Lower leg skin (tissue), 4 donors: ENCODE results near the gene POLR3GL. TPM values are rescaled to one million over a fixed set of nuclear protein-coding genes. Genes with fewer than 3 reads are reported as not detected.

ENCODE experiments used
- DNase-seq, 2 donors: peaks; one replicate each; pipeline ENCODE4 v3.0.0-alpha.2; 2019; ENCODE audit warnings: low spot score in 2 of 2
- H3K4me3 ChIP-seq: fragments of 200-600 bp; sonication (generic); 2 replicates; pipeline ENCODE4 v1.5.1; 2017; ENCODE audit warnings: mild to moderate bottlenecking, low read depth; ENCODE audit not compliant: poor library complexity, severe bottlenecking
- CTCF ChIP-seq, 3 donors: fragments of 450-650 bp; IDR thresholded peaks; one replicate each; pipeline ENCODE4 v1.5.1; 2016; ENCODE audit warnings: antibody characterized with exemption in 3 of 3, mild to moderate bottlenecking in 3 of 3, moderate library complexity in 2 of 3
- POLR2A ChIP-seq, 2 donors: fragments of 450-650 bp; IDR thresholded peaks; one replicate each; pipeline ENCODE4 v1.6.1; 2016 to 2017; ENCODE audit warnings: antibody characterized with exemption in 2 of 2, mild to moderate bottlenecking in 1 of 2, moderate library complexity in 1 of 2
- WGBS, 2 donors: methylation state at CpG; one replicate each; pipeline ENCODE4 v1.1.5; 2018; 5-methylcytosine and 5-hydroxymethylcytosine counted together
- intact Hi-C: fragments of 100-400 bp; cut with DNase I; formaldehyde crosslinking; loops from one replicate; pipeline ENCODE4 v1.15.0; 2023; ENCODE audit warnings: low total_unique reads
- total RNA-seq, 4 donors: library from RNA; depleted of rRNA; stranded (reverse); fragments of >200 nt; gene quantifications; one replicate each; pipeline ENCODE4 v1.1.0, GENCODE V29; 2016

The POLR3GL gene
- total RNA-seq, 4 donors from 2014 or later, result 10.6 to 15.3 (median 14.2) TPM

- intact Hi-C loops, result no loop called here
- 76 to 85% methylated on average over 12 of the region's 12 CpGs for WGBS, 2 donors
- no peak for DNase-seq
- no peak overlapping the region for H3K4me3 ChIP-seq
- TF ChIP-seq POLR2A (IDR thresholded peaks at IDR 0.05), result no peak
- TF ChIP-seq CTCF (IDR thresholded peaks at IDR 0.05), result no peak
Observed at GRCh38 chr1:145983960-145984830, 19.7 kb downstream of the POLR3GL start.

GRCh38 chr1:145985129-145985501 lies 20.6 kb downstream of the POLR3GL start:
- TF ChIP-seq POLR2A (IDR thresholded peaks at IDR 0.05), result no peak
- no peak for TF ChIP-seq CTCF (IDR thresholded peaks at IDR 0.05)
- no peak for DNase-seq
- WGBS, 2 donors, result 40 to 41% methylated on average over 2 of the region's 2 CpGs
- no peak overlapping the region for H3K4me3 ChIP-seq
- intact Hi-C loops, result no loop called here

- TF ChIP-seq POLR2A (IDR thresholded peaks at IDR 0.05) (no peak), CTCF (IDR thresholded peaks at IDR 0.05) (no peak)
- intact Hi-C loops, result no loop called here
- WGBS, 2 donors, result 27 to 31% methylated on average over 15 of the region's 15 CpGs
- no peak overlapping the region for H3K4me3 ChIP-seq
- DNase-seq, result no peak
Observed at GRCh38 chr1:145985502-145986439, 21.3 kb downstream of the POLR3GL start.

GRCh38 chr1:145986551-145986950 lies 22.1 kb downstream of the POLR3GL start:
- TF ChIP-seq POLR2A (IDR thresholded peaks at IDR 0.05) (no peak), CTCF (IDR thresholded peaks at IDR 0.05) (no peak)
- 88 to 89% methylated on average over 6 of the region's 6 CpGs for WGBS, 2 donors
- intact Hi-C loops, result no loop called here
- DNase-seq, result no peak
- H3K4me3 ChIP-seq, result no peak overlapping the region

GRCh38 chr1:145987926-145988325 lies 23.4 kb downstream of the POLR3GL start:
- H3K4me3 ChIP-seq, result no peak overlapping the region
- intact Hi-C loops, result no loop called here
- 96 to 100% methylated on average over 1 of the region's 1 CpG for WGBS, 2 donors
- no peak for DNase-seq
- TF ChIP-seq POLR2A (IDR thresholded peaks at IDR 0.05), result no peak
- TF ChIP-seq CTCF (IDR thresholded peaks at IDR 0.05), result no peak
